HG03139 (cell line): ENCODE measurements around the gene RABGAP1L.
"Not testable (repeated sequence)": the region's sequence is repeated elsewhere in the genome, so short reads cannot be mapped to it uniquely, and the experiment has no call there.

Source experiments
- ATAC-seq: cut with Tn5 transposase; IDR thresholded peaks from one replicate; pipeline ENCODE4 v1.9.1; 2021; ENCODE audit not compliant: unreplicated experiment

RABGAP1L gene

GRCh38 chr1:174159252-174160108 lies at the start of gene RABGAP1L:
Gene RABGAP1L (plus strand): TSS chr1:174159520.
- peak; percentile 69 for ATAC-seq

- no peak for ATAC-seq
These were observed 49.3 kb upstream of the RABGAP1L start for GRCh38 chr1:174110053-174110452.

GRCh38 chr1:174112489-174113162 lies 46.7 kb upstream of the RABGAP1L start:
- ATAC-seq = no peak

GRCh38 chr1:174114106-174114505 lies 45.2 kb upstream of the RABGAP1L start:
- no peak for ATAC-seq

GRCh38 chr1:174114788-174115448 lies 44.4 kb upstream of the RABGAP1L start:
- peak; percentile 80 for ATAC-seq

DNA sequence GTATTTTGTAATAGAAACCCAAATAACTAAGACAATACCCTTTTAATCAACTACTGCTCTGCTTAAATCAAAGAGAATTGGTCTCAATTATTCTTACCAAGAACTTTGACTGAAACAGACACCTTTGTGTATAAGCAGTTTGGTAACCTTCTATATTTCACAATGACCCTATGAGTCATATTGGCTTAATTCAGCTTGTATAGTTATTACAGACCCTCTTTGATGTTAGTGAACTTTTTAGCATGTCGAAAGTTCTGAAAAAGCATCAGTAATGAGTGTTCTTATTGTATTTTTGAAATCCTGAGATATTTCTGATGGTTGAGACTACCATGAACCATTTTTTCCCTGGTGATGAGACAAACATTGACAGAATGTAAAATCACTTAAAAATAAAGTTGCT lies 43.3 kb upstream of the RABGAP1L start:
- no peak for ATAC-seq

GRCh38 chr1:174118751-174119150 lies 40.6 kb upstream of the RABGAP1L start:
- ATAC-seq = no peak

DNA sequence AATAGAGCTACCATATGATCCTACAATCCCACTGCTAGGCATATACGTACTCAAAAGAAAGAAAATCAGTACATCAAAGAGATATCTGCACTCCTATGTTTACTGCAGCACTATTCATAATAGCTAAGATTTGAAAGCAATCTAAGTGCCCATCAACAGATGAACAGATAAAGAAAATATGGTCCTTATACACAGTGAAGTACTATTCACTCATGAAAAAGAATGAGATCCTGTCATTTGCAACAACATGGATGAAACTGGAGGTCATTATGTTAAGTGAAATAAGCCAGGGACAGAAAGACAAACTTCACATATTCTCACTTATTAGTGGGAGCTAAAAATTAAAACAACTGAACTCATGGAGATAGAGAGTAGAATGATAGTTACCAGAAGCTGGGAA lies 37.0 kb upstream of the RABGAP1L start:
- ATAC-seq = not testable (repeated sequence)

GRCh38 chr1:174123843-174124242 lies 35.5 kb upstream of the RABGAP1L start:
- ATAC-seq = no peak

GRCh38 chr1:174127176-174127575 lies 32.1 kb upstream of the RABGAP1L start:
- not testable (repeated sequence) for ATAC-seq

DNA sequence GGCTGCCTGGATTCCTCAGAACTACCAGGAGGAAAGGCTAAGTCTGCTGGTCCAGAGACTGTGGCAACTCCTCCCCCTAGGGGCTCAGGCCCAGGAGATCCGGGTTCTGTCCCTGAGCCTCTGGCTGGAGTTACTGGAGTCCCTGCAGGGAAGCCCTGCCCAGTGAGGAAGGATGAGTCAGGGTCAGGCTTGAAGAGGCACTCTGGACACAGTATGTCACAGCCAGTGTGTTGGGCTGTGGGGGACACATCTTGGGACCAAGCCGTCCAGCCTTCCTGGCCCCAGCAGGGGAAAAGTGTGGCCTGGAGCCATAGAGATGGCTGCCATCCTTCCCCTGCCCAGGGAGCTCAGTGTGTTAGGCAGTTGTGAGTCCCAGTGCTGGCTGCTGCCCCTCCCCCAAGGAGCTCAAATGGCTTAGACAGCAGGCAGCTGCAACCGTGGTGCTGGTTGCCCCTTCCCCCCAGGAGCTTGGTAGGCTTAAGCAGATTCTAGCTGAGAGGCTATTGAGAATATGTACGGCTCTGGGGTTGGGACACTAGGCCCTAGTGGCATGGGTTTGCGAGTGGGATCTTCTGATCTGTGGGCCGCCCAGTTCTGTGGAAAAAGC lies 28.2 kb upstream of the RABGAP1L start:
- no peak for ATAC-seq

- no peak for ATAC-seq
These were observed 25.2 kb upstream of the RABGAP1L start for GRCh38 chr1:174134003-174134659.

DNA sequence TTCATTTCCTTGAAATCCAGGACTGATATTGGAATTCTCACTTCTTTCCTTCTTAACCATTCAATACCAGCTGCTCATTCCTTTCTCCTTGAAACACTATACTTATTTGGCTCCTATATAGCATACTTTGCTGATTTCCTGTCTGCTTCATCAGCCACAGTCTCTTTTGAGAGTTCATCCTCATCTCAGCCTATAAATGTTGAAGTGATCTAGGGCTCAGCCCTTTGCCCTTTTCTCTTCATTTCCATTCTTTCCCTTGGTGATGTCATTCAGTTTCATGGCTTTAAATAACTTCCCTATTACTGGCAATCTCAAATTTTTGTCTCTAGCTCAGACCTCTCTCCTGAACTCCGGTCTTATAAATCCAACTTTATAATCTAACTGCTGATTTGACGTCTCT lies 24.1 kb upstream of the RABGAP1L start:
- no peak for ATAC-seq

DNA sequence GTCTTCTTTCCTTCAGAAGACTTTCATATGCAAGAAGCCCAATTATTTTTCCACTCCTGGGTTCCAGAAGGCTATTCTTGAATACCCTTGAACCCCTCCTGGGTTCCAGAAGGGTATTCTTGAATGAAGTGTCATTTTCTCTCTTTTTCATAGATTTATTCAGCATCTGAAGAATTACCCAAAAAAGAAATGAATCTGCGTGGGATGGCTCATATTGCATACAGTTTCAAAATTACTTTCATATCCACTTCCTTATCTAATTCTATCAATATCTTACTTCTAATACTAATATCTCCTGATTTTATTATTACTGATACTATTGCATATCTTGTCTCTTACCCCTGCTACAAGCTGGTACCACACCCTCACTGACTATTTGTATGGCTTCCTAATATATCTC lies 22.6 kb upstream of the RABGAP1L start:
- ATAC-seq = no peak

DNA sequence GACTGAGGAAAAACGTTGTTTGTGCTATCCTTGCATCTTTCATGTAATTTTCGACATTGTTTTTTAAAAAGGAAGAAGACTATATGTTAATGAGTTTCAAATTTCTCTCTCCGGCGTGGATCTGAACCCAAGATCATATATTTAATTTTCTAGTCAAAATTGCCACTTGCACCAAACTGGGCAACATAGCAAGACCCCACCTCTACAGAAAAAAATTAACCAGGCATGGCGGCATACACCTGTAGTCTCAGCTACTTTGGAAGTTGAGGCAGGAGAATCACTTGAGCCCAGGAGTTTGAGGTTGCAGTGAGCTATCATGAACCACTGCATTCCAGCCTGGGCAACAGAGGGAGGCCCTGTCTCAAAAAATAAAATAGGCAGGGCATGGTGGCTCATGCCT lies 16.5 kb upstream of the RABGAP1L start:
- no peak for ATAC-seq

GRCh38 chr1:174143727-174144396 lies 15.5 kb upstream of the RABGAP1L start:
- ATAC-seq = not testable (repeated sequence)

DNA sequence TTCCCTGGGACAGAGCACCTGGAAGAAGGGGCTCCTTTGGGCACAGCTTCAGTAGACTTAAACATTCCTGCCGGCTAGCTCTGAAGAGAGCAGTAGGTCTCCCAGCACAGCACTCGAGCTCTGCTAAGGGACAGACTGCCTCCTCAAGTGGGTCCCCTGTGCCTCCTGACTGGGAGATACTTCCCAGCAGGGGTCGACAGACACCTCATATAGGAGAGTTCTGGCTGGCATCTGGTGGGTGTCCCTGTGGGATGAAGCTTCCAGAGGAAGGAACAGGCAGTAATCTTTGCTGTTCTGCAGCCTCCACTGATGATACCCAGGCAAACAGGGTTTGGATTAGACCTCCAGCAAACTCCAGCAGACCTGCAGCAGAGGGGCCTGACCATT lies 14.9 kb upstream of the RABGAP1L start:
- not testable (repeated sequence) for ATAC-seq

- no peak for ATAC-seq
These were observed 10.1 kb upstream of the RABGAP1L start for GRCh38 chr1:174149216-174149615.

GRCh38 chr1:174150499-174150898 lies 8.8 kb upstream of the RABGAP1L start:
- ATAC-seq = no peak

GRCh38 chr1:174152427-174152826 lies 6.9 kb upstream of the RABGAP1L start:
- ATAC-seq = no peak
